ENCODE data around the gene TFCP2. TPM values are rescaled to one million over a fixed set of nuclear protein-coding genes. Genes with fewer than 3 reads are reported as not detected.

TFCP2 gene
- total RNA-seq, 2 experiments from 2014 or later: 9.4 to 11.7 TPM

DNA sequence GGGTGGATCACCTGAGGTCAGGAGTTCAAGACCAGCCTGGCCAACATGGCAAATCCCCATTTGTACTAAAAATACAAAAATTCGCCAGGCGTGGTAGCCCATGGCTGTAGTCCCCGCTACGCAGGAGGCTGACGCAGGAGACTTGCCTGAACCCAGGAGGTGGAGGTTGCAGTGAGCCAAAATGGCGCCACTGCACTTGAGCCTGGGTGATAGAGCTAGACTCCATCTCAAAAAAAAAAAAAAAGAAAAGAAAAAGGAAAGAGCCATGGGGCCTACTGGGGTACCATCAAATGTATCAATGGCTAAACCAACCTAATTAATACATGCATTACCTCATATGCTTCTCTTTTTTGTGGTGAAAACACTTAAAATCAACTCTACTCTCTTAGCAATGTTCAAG, 10.7 kb downstream of the TFCP2 start:
- ChIA-PET POLR2A (no interaction called here), CTCF (no interaction called here)
- no peak for DNase-seq
- H3K36me3 Mint-ChIP-seq (ENCODE audit: low read depth): peaks cover 17% of the 10 kb centered on the region
- H3K9me3 Mint-ChIP-seq: no peaks in the 10 kb centered on the region
- no peaks in the 10 kb centered on the region for H3K27me3 ChIP-seq (ENCODE audit: control insufficient read depth in 1 of 2, insufficient read depth in 2 of 2, low read length in 2 of 2)
- no peaks in the 10 kb centered on the region for H3K27me3 Mint-ChIP-seq
- intact Hi-C loops (cut with DNase I, micrococcal nuclease): no loop called here
- TF ChIP-seq, protein P1, sequence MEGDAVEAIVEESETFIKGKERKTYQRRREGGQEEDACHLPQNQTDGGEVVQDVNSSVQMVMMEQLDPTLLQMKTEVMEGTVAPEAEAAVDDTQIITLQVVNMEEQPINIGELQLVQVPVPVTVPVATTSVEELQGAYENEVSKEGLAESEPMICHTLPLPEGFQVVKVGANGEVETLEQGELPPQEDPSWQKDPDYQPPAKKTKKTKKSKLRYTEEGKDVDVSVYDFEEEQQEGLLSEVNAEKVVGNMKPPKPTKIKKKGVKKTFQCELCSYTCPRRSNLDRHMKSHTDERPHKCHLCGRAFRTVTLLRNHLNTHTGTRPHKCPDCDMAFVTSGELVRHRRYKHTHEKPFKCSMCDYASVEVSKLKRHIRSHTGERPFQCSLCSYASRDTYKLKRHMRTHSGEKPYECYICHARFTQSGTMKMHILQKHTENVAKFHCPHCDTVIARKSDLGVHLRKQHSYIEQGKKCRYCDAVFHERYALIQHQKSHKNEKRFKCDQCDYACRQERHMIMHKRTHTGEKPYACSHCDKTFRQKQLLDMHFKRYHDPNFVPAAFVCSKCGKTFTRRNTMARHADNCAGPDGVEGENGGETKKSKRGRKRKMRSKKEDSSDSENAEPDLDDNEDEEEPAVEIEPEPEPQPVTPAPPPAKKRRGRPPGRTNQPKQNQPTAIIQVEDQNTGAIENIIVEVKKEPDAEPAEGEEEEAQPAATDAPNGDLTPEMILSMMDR (IDR thresholded peaks at IDR 0.05): no peak
- H3K36me3 ChIP-seq (ENCODE audit: insufficient read depth, low read length): peaks cover 8% of the 10 kb centered on the region
- H3K4me1 ChIP-seq (ENCODE audit: insufficient read depth, low read length): peaks cover 6% of the 10 kb centered on the region
- H3K9me3 ChIP-seq (ENCODE audit: control insufficient read depth in 1 of 2, insufficient read depth in 1 of 2, low read length in 2 of 2): no peaks in the 10 kb centered on the region
- H3K27ac Mint-ChIP-seq: no peak overlapping the region
- ATAC-seq (ENCODE audit: poor library complexity): no peak
- H3K4me3 Mint-ChIP-seq: no peak overlapping the region
- no peak overlapping the region for H3K4me3 ChIP-seq (ENCODE audit: low read length)
- H3K27ac ChIP-seq (ENCODE audit: low read depth in 1 of 2, low read length in 2 of 2): no peak overlapping the region
- H3K4me1 Mint-ChIP-seq (ENCODE audit: low read depth): peaks cover 45% of the 10 kb centered on the region

DNA sequence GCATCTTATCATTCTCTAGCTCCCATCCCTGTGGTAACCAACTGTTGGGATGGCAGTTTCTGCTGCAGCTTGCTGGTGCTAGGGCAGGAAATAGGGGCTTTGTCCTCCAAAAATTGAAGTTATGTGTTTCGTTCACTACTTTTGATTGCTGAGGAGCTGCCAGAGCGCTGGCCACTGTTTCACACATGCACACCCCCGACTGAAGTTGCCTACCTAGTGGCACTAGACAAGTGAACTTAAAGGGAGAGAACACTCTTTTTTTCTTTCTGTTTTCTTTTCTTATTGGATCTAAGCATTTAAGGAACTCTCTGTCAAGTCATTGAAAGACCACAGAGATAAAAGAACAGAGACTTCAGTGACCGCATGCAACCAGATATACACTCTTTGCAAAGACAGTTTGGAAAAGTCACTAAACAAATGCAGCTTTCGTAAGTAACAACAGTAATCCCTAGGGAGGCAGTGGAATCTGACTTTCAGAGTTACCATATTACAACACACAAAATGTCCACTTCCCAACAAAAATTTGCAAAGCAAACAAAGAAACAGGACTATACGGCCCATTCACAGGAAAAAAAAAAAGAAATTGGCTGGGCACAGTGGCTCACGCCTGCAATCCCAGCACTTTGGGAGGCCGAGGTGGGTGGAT, 12.0 kb downstream of the TFCP2 start:
- Mint-ChIP-seq H3K9me3 (no peaks in the 10 kb centered on the region), H3K27me3 (no peaks in the 10 kb centered on the region), H3K4me1 (ENCODE audit: low read depth) (peaks cover 44% of the 10 kb centered on the region), H3K4me3 (no peak overlapping the region), H3K27ac (no peak overlapping the region), H3K36me3 (ENCODE audit: low read depth) (peaks cover 17% of the 10 kb centered on the region)
- Histone ChIP-seq H3K36me3 (ENCODE audit: insufficient read depth, low read length) (peaks cover 6% of the 10 kb centered on the region), H3K9me3 (ENCODE audit: control insufficient read depth in 1 of 2, insufficient read depth in 1 of 2, low read length in 2 of 2) (no peaks in the 10 kb centered on the region), H3K27me3 (ENCODE audit: control insufficient read depth in 1 of 2, insufficient read depth in 2 of 2, low read length in 2 of 2) (no peaks in the 10 kb centered on the region), H3K27ac (ENCODE audit: low read depth in 1 of 2, low read length in 2 of 2) (no peak overlapping the region), H3K4me1 (ENCODE audit: insufficient read depth, low read length) (no peaks in the 10 kb centered on the region), H3K4me3 (ENCODE audit: low read length) (no peak overlapping the region)
- intact Hi-C loops (cut with DNase I, micrococcal nuclease): no loop called here
- POLR2A ChIA-PET: no interaction called here
- CTCF ChIA-PET: no interaction called here
- DNase-seq: no peak
- TF ChIP-seq, protein P1 (IDR thresholded peaks at IDR 0.05): no peak
- no peak for ATAC-seq (ENCODE audit: poor library complexity)

DNA sequence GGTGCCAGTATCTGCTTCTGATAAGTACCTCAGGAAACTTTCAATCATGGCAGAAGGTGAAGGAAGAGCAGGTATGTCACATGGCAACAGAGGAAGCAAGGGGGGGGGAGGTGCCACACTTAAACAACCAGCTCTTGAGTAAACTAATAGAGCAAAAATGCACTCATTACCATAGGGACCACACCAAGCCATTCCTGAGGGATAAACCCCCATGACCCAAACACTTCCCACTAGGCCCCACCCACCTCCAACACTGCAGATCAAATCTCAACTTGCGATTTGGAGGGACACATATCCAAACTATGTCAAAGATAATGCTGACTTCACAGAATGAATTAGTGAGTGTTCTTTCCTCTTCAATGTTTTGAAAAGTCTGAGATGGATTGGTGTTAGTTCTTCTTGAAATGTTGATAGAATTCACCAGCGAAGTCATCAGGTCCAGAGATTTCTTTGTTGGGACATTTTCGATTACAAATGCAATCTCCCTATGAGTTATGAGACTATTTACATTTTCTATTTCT, 16.6 kb downstream of the TFCP2 start:
- intact Hi-C loops (cut with DNase I, micrococcal nuclease): no loop called here
- Mint-ChIP-seq H3K4me1 (ENCODE audit: low read depth) (peaks cover 29% of the 10 kb centered on the region), H3K9me3 (no peaks in the 10 kb centered on the region), H3K27me3 (no peaks in the 10 kb centered on the region), H3K4me3 (no peak overlapping the region), H3K36me3 (ENCODE audit: low read depth) (peaks cover 10% of the 10 kb centered on the region), H3K27ac (no peak overlapping the region)
- TF ChIP-seq, protein P1 (IDR thresholded peaks at IDR 0.05): no peak
- Histone ChIP-seq H3K27me3 (ENCODE audit: control insufficient read depth in 1 of 2, insufficient read depth in 2 of 2, low read length in 2 of 2) (no peaks in the 10 kb centered on the region), H3K4me3 (ENCODE audit: low read length) (no peak overlapping the region), H3K27ac (ENCODE audit: low read depth in 1 of 2, low read length in 2 of 2) (no peak overlapping the region), H3K36me3 (ENCODE audit: insufficient read depth, low read length) (peaks cover 4% of the 10 kb centered on the region), H3K9me3 (ENCODE audit: control insufficient read depth in 1 of 2, insufficient read depth in 1 of 2, low read length in 2 of 2) (no peaks in the 10 kb centered on the region), H3K4me1 (ENCODE audit: insufficient read depth, low read length) (no peaks in the 10 kb centered on the region)
- DNase-seq: no peak
- POLR2A ChIA-PET: no interaction called here
- CTCF ChIA-PET: no interaction called here
- no peak for ATAC-seq (ENCODE audit: poor library complexity)
